H1 (cell line): Measurements from ENCODE around the gene LPAR3. TPM values are rescaled to one million over a fixed set of nuclear protein-coding genes. Genes with fewer than 3 reads are reported as not detected.

Experiments
- ATF3 ChIP-seq: IDR thresholded peaks from 2 replicates; pipeline ENCODE4 v1.6.1; 2011; ENCODE audit warnings: low read depth, mild to moderate bottlenecking, low read length; ENCODE audit not compliant: insufficient read depth
- CEBPB ChIP-seq: IDR thresholded peaks from 2 replicates; pipeline ENCODE4 v1.6.1; 2012; ENCODE audit warnings: low read depth, low read length
- E2F6 ChIP-seq: IDR thresholded peaks from 2 replicates; pipeline ENCODE4 v1.6.1; 2012; ENCODE audit warnings: inconsistent platforms
- polyA plus RNA-seq, 7 experiments: library from polyadenylated mRNA; depleted of rRNA in 3 of 7; stranded (reverse) in 5 of 7; unstranded in 2 of 7; fragments of >200 nt in 5 of 7; fragments of 200-250 nt in 2 of 7; gene quantifications; 1 replicate in 5 of 7; 2 replicates in 1 of 7; 4 replicates in 1 of 7; pipeline versions ENCODE4 v1.2.1 to v1.2.3, GENCODE V29; 2011 to 2013; ENCODE audit warnings: missing spikeins in 2 of 7, mixed read lengths in 2 of 7
- total RNA-seq: library from RNA; stranded (reverse); fragmentation: NEBNext Ultra II Directional; extraction: Animal tissue kit (Norgen Biotek cat#: 25700); gene quantifications from 2 replicates; pipeline ENCODE4 v1.2.1, GENCODE V29; 2021

LPAR3 gene
- total and polyA plus RNA-seq, 2 of the 8 experiments (the other 6 are each of a cell fraction or from before 2014, with no cell fraction given), result 17.1 to 25.4 TPM

- TF ChIP-seq ATF3, result no peak
- TF ChIP-seq CEBPB, result no peak
- TF ChIP-seq E2F6, result no peak
Observed at GRCh38 chr1:84883286-84883685, 9.7 kb downstream of the LPAR3 start (continued).
